ENCODE measurements around the gene FOXRED2.

Gene FOXRED2

GRCh38 chr22:36464715-36465231 lies 42.1 kb downstream of the FOXRED2 start:
- FAIRE-seq (no peak), DNase-seq (ENCODE audit: insufficient read length, low spot score) (no peak)
- no peak for TF ChIP-seq CTCF (IDR thresholded peaks at IDR 0.05; ENCODE audit: insufficient read depth, missing control alignments)

- no peak for TF ChIP-seq CTCF (IDR thresholded peaks at IDR 0.05; ENCODE audit: insufficient read depth, missing control alignments)
- DNase-seq (ENCODE audit: insufficient read length, low spot score), result no peak
- no peak for FAIRE-seq
Observed at GRCh38 chr22:36463783-36464184, 43.1 kb downstream of the FOXRED2 start.

- DNase-seq (ENCODE audit: insufficient read length, low spot score) (no peak), FAIRE-seq (no peak)
- TF ChIP-seq CTCF (IDR thresholded peaks at IDR 0.05; ENCODE audit: insufficient read depth, missing control alignments), result no peak
Observed at GRCh38 chr22:36461665-36462649, 44.9 kb downstream of the FOXRED2 start.

GRCh38 chr22:36460202-36460601 lies 46.6 kb downstream of the FOXRED2 start:
- DNase-seq (ENCODE audit: insufficient read length, low spot score) (no peak), FAIRE-seq (no peak)
- no peak for TF ChIP-seq CTCF (IDR thresholded peaks at IDR 0.05; ENCODE audit: insufficient read depth, missing control alignments)

GRCh38 chr22:36457688-36458450 lies 49.0 kb downstream of the FOXRED2 start:
- FAIRE-seq, result no peak
- no peak for TF ChIP-seq CTCF (IDR thresholded peaks at IDR 0.05; ENCODE audit: insufficient read depth, missing control alignments)
- DNase-seq (ENCODE audit: insufficient read length, low spot score), result no peak

GRCh38 chr22:36456464-36456845 lies 50.4 kb downstream of the FOXRED2 start:
- no peak for FAIRE-seq
- no peak for DNase-seq (ENCODE audit: insufficient read length, low spot score)
- TF ChIP-seq CTCF (IDR thresholded peaks at IDR 0.05; ENCODE audit: insufficient read depth, missing control alignments), result no peak

Data from D721Med (cell line).